GM12874 (cell line): Measurements from ENCODE around the gene ZNF302.

Experiments used
- CTCF ChIP-seq: IDR thresholded peaks from 2 replicates; pipeline ENCODE4 v1.5.1; 2011; ENCODE audit warnings: low read depth, mild to moderate bottlenecking, control low read depth, low read length, moderate library complexity; ENCODE audit not compliant: insufficient read depth

Gene ZNF302

GRCh38 chr19:34677386-34678084 lies at the start of gene ZNF302:
ZNF302 (plus strand) TSS chr19:34677678; CDS start chr19:34678805, 1,127 bp downstream.
- TF ChIP-seq CTCF = no peak

DNA sequence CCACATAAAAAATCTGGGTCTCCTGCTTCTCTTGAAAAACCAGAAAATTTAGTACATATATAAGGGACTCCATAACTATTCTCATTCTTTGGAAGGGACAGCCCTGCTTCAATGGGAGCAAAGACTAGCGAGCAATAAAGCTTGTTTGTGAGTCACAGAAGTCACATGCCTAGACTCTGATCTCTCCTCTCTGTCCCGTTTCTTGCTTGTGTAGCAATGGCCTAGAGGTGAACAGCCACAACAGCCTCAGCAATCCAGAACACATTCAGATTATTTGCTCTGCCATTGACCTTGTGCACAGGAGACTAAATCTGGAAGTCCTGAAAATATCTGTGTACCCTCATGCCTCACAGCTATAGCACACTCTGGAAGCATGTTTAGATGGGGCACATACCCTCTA lies 43.7 kb upstream of the ZNF302 start:
- no peak for TF ChIP-seq CTCF

DNA sequence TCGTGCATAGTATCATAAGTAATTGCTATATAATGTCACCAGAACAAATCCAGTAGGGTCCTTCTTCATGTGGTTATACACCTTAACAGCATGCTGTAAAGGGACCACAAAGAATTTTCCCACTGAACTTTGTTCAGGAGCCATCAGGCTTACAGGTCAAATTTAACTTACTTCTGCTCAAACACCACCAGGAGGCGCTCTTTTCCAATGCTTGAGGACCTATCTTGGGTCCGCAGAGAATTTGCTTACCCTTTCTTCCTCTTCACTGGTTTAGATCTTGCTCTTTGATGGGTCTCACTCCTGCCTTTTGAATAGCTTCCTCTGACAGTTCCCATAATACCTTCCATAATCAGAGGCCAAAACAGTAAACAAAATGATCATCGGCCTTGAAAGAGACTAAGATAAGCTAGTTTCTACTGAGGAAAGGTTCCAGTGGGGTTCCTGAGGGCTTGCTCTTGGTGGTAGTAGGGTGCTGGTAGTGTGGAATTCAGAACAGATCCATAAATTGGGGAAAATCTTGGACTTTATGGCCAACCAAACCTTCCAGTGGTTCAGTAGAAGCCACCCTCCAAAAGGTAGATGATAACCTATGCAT lies 37.9 kb upstream of the ZNF302 start:
- peak; percentile 71 for TF ChIP-seq CTCF

GRCh38 chr19:34642241-34642640 lies 35.2 kb upstream of the ZNF302 start:
- TF ChIP-seq CTCF = no peak

DNA sequence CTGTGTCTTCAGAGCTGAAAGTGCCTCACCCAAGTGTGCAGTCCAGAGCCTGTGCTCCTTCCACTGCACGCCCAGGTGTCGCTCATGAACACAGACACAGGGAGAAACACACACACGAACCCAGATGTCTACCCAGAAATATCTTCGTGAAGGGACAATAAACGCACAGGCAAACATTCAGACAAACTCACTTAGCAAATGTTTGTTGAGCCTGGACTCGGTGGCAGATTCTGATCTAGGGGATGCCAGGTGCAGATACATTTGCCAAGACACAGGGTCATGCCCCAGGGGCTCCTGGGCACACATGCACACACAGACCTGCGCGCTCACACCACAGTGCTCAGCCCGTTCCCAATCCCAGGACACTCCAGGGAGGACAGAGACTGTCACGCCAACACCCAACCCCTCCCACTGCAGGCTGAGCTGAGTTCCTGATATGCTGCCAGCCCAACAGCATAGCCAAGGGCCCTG lies 32.5 kb upstream of the ZNF302 start:
- no peak for TF ChIP-seq CTCF

DNA sequence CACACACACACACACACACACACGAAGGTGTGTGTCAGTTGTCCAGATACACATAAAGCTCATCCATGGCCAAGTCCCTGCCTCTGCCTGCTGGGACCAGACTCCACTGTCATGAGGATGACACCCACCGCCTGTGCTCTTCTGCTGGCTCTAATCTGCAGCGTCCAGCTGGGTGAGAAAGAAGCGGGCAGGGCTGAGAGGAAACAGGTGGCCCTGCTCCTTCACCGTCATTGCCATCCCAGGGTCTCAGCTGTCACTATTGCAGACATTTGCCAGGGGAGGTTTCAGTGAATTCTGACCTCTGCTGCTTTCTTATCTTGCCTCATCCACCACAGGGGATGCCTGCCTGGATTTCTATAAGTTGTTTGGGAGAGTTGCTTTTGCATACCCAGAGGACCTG lies 31.9 kb upstream of the ZNF302 start:
- no peak for TF ChIP-seq CTCF

- TF ChIP-seq CTCF = no peak
Observed at GRCh38 chr19:34649886-34650543, 27.5 kb upstream of the ZNF302 start.
